ENCODE measurements around the gene GNG4. TPM values are rescaled to one million over a fixed set of nuclear protein-coding genes. Genes with fewer than 3 reads are reported as not detected.

Gene GNG4
- total RNA-seq, 1 donor from 2014 or later, result 3.8 TPM

- no peak overlapping the region for H3K9ac ChIP-seq (ENCODE audit: low read length)
- H3K79me2 ChIP-seq (ENCODE audit: insufficient read depth, low read length), result no peaks in the 10 kb centered on the region
- peaks cover 2% of the 10 kb centered on the region for H3K27me3 Mint-ChIP-seq (ENCODE audit: low read depth, unreplicated experiment)
- DNase-seq (ENCODE audit: low read depth), result no peak
- H3K4me1 Mint-ChIP-seq (ENCODE audit: low read depth, unreplicated experiment), result peaks cover 12% of the 10 kb centered on the region
- peaks cover 6% of the 10 kb centered on the region for H3K36me3 Mint-ChIP-seq (ENCODE audit: low read depth, unreplicated experiment)
- H3K9me3 Mint-ChIP-seq (ENCODE audit: unreplicated experiment), result peaks cover 7% of the 10 kb centered on the region
- H3K36me3 ChIP-seq (ENCODE audit: insufficient read depth, low read length), result no peaks in the 10 kb centered on the region
- H4K20me1 ChIP-seq (ENCODE audit: insufficient read depth, low read length), result no peaks in the 10 kb centered on the region
- H3K27ac ChIP-seq (ENCODE audit: low read depth, low read length), result no peak overlapping the region
- no peak overlapping the region for H3K4me3 ChIP-seq (ENCODE audit: insufficient read depth, low read depth, low read length)
- no peak overlapping the region for H3K27ac Mint-ChIP-seq (ENCODE audit: unreplicated experiment)
- H3K4me2 ChIP-seq (ENCODE audit: low read length), result no peak overlapping the region
- H2AFZ ChIP-seq (ENCODE audit: low read depth, low read length), result no peak overlapping the region
- no peak overlapping the region for H3K4me3 Mint-ChIP-seq (ENCODE audit: unreplicated experiment)
- peaks cover 2% of the 10 kb centered on the region for H3K27me3 ChIP-seq (ENCODE audit: insufficient read depth, low read length)
- TF ChIP-seq EZH2 (IDR thresholded peaks at IDR 0.05; ENCODE audit: insufficient read depth, low read length), result no peak
- TF ChIP-seq CTCF (IDR thresholded peaks at IDR 0.05; ENCODE audit: insufficient read depth, low read depth, low read length), result no peak
- peaks cover 4% of the 10 kb centered on the region for H3K9me3 ChIP-seq (ENCODE audit: insufficient read depth, low read depth, low read length)
- peaks cover 4% of the 10 kb centered on the region for H3K4me1 ChIP-seq (ENCODE audit: insufficient read depth, low read length)
- no peak for FAIRE-seq
Measured at GRCh38 chr1:235586413-235586812, 63.2 kb downstream of the GNG4 start.

- Histone ChIP-seq H3K4me1 (ENCODE audit: insufficient read depth, low read length) (peaks cover 4% of the 10 kb centered on the region), H3K27me3 (ENCODE audit: insufficient read depth, low read length) (peaks cover 2% of the 10 kb centered on the region), H3K9me3 (ENCODE audit: insufficient read depth, low read depth, low read length) (peaks cover 4% of the 10 kb centered on the region), H3K9ac (ENCODE audit: low read length) (no peak overlapping the region), H2AFZ (ENCODE audit: low read depth, low read length) (no peak overlapping the region), H3K4me3 (ENCODE audit: insufficient read depth, low read depth, low read length) (no peak overlapping the region), H3K27ac (ENCODE audit: low read depth, low read length) (no peak overlapping the region), H3K4me2 (ENCODE audit: low read length) (no peak overlapping the region), H4K20me1 (ENCODE audit: insufficient read depth, low read length) (no peaks in the 10 kb centered on the region), H3K79me2 (ENCODE audit: insufficient read depth, low read length) (no peaks in the 10 kb centered on the region), H3K36me3 (ENCODE audit: insufficient read depth, low read length) (no peaks in the 10 kb centered on the region)
- peaks cover 9% of the 10 kb centered on the region for H3K9me3 Mint-ChIP-seq (ENCODE audit: unreplicated experiment)
- H3K27ac Mint-ChIP-seq (ENCODE audit: unreplicated experiment), result no peak overlapping the region
- peaks cover 12% of the 10 kb centered on the region for H3K4me1 Mint-ChIP-seq (ENCODE audit: low read depth, unreplicated experiment)
- FAIRE-seq, result no peak
- no peak overlapping the region for H3K4me3 Mint-ChIP-seq (ENCODE audit: unreplicated experiment)
- TF ChIP-seq CTCF (IDR thresholded peaks at IDR 0.05; ENCODE audit: insufficient read depth, low read depth, low read length) (no peak), EZH2 (IDR thresholded peaks at IDR 0.05; ENCODE audit: insufficient read depth, low read length) (no peak)
- no peak for DNase-seq (ENCODE audit: low read depth)
- H3K27me3 Mint-ChIP-seq (ENCODE audit: low read depth, unreplicated experiment), result peaks cover 2% of the 10 kb centered on the region
- H3K36me3 Mint-ChIP-seq (ENCODE audit: low read depth, unreplicated experiment), result peaks cover 9% of the 10 kb centered on the region
Measured at GRCh38 chr1:235584973-235585372, 64.6 kb downstream of the GNG4 start.

- Mint-ChIP-seq H3K4me3 (ENCODE audit: unreplicated experiment) (no peak overlapping the region), H3K27ac (ENCODE audit: unreplicated experiment) (no peak overlapping the region), H3K36me3 (ENCODE audit: low read depth, unreplicated experiment) (peaks cover 3% of the 10 kb centered on the region), H3K4me1 (ENCODE audit: low read depth, unreplicated experiment) (peaks cover 1% of the 10 kb centered on the region), H3K27me3 (ENCODE audit: low read depth, unreplicated experiment) (peaks cover 2% of the 10 kb centered on the region), H3K9me3 (ENCODE audit: unreplicated experiment) (peaks cover 6% of the 10 kb centered on the region)
- H3K27ac ChIP-seq (ENCODE audit: low read depth, low read length), result no peak overlapping the region
- DNase-seq (ENCODE audit: low read depth), result no peak
- H3K9me3 ChIP-seq (ENCODE audit: insufficient read depth, low read depth, low read length), result peaks cover 4% of the 10 kb centered on the region
- no peak for FAIRE-seq
- H3K27me3 ChIP-seq (ENCODE audit: insufficient read depth, low read length), result peaks cover 2% of the 10 kb centered on the region
- H2AFZ ChIP-seq (ENCODE audit: low read depth, low read length), result no peak overlapping the region
- no peak overlapping the region for H3K9ac ChIP-seq (ENCODE audit: low read length)
- no peaks in the 10 kb centered on the region for H3K4me1 ChIP-seq (ENCODE audit: insufficient read depth, low read length)
- H3K4me2 ChIP-seq (ENCODE audit: low read length), result no peak overlapping the region
- no peaks in the 10 kb centered on the region for H3K36me3 ChIP-seq (ENCODE audit: insufficient read depth, low read length)
- H4K20me1 ChIP-seq (ENCODE audit: insufficient read depth, low read length), result no peaks in the 10 kb centered on the region
- TF ChIP-seq EZH2 (IDR thresholded peaks at IDR 0.05; ENCODE audit: insufficient read depth, low read length) (no peak), CTCF (IDR thresholded peaks at IDR 0.05; ENCODE audit: insufficient read depth, low read depth, low read length) (peak; percentile 3)
- no peak overlapping the region for H3K4me3 ChIP-seq (ENCODE audit: insufficient read depth, low read depth, low read length)
- no peaks in the 10 kb centered on the region for H3K79me2 ChIP-seq (ENCODE audit: insufficient read depth, low read length)
Measured at GRCh38 chr1:235583511-235584001, 66.0 kb downstream of the GNG4 start.

Data from astrocyte (in vitro differentiated cells and primary cell).